H9 (cell line): Measurements from ENCODE around the gene EFNA5. TPM values are rescaled to one million over a fixed set of nuclear protein-coding genes. Genes with fewer than 3 reads are reported as not detected.

Experiments
- DNase-seq: peaks from one replicate; pipeline ENCODE4 v3.0.0-alpha.2; 2017
- H2AFZ ChIP-seq: one replicate; pipeline ENCODE4 v1.6.1; 2013; ENCODE audit warnings: mild to moderate bottlenecking, low read length, control low read depth, moderate library complexity
- H2AK5ac ChIP-seq: 2 replicates; pipeline ENCODE4 v1.6.1; 2013; ENCODE audit warnings: low read length, control low read depth, mixed read lengths; ENCODE audit not compliant: insufficient read length
- H2BK120ac ChIP-seq: one replicate; pipeline ENCODE4 v1.6.1; 2013; ENCODE audit warnings: low read depth, mild to moderate bottlenecking, low read length, control low read depth, inconsistent platforms; ENCODE audit not compliant: poor library complexity, severe bottlenecking
- H2BK12ac ChIP-seq: 2 replicates; pipeline ENCODE4 v1.6.1; 2013; ENCODE audit warnings: low read length, control low read depth, mixed read lengths, low read depth; ENCODE audit not compliant: insufficient read length
- H2BK15ac ChIP-seq: 2 replicates; pipeline ENCODE4 v1.6.1; 2013; ENCODE audit warnings: low read depth, low read length, control low read depth
- H2BK20ac ChIP-seq: one replicate; pipeline ENCODE4 v1.6.1; 2013; ENCODE audit warnings: low read depth, mild to moderate bottlenecking, low read length, control low read depth, inconsistent platforms; ENCODE audit not compliant: poor library complexity, severe bottlenecking
- H2BK5ac ChIP-seq: 2 replicates; pipeline ENCODE4 v1.6.1; 2013; ENCODE audit warnings: low read length, control low read depth, mixed read lengths; ENCODE audit not compliant: insufficient read length
- H3K14ac ChIP-seq: 2 replicates; pipeline ENCODE4 v1.6.1; 2013; ENCODE audit warnings: low read length, control low read depth; ENCODE audit not compliant: insufficient read depth
- H3K18ac ChIP-seq: 2 replicates; pipeline ENCODE4 v1.6.1; 2013; ENCODE audit warnings: low read depth, mild to moderate bottlenecking, mixed read lengths, low read length, control low read depth; ENCODE audit not compliant: insufficient read length
- H3K23ac ChIP-seq: 2 replicates; pipeline ENCODE4 v1.6.1; 2013; ENCODE audit warnings: low read length, control low read depth, mixed read lengths, low read depth; ENCODE audit not compliant: insufficient read length
- H3K23me2 ChIP-seq: 2 replicates; pipeline ENCODE4 v1.6.1; 2013; ENCODE audit warnings: low read depth, mild to moderate bottlenecking, mixed read lengths, low read length, control low read depth; ENCODE audit not compliant: insufficient read length, poor library complexity, severe bottlenecking
- H3K27ac ChIP-seq: 2 replicates; pipeline ENCODE4 v1.5.1; 2013; ENCODE audit warnings: low read length, control low read depth, mixed read lengths, low read depth; ENCODE audit not compliant: insufficient read length
- H3K27me3 ChIP-seq: 2 replicates; pipeline ENCODE4 v1.6.1; 2013; ENCODE audit warnings: low read length, control low read depth, inconsistent platforms; ENCODE audit not compliant: insufficient read depth
- H3K4ac ChIP-seq: 2 replicates; pipeline ENCODE4 v1.6.1; 2013; ENCODE audit warnings: low read depth, mild to moderate bottlenecking, control low read depth, inconsistent platforms, low read length, moderate library complexity
- H3K4me1 ChIP-seq: 2 replicates; pipeline ENCODE4 v1.6.1; 2013; ENCODE audit warnings: low read length, control low read depth, inconsistent platforms; ENCODE audit not compliant: insufficient read depth
- H3K4me2 ChIP-seq: 2 replicates; pipeline ENCODE4 v1.6.1; 2013; ENCODE audit warnings: low read length, control low read depth, mixed read lengths; ENCODE audit not compliant: insufficient read length, insufficient read depth
- H3K56ac ChIP-seq: 2 replicates; pipeline ENCODE4 v1.6.1; 2013; ENCODE audit warnings: low read depth, mild to moderate bottlenecking, mixed read lengths, low read length, control low read depth; ENCODE audit not compliant: insufficient read length
- H3K79me1 ChIP-seq: 2 replicates; pipeline ENCODE4 v1.6.1; 2013; ENCODE audit warnings: low read depth, mild to moderate bottlenecking, moderate library complexity, low read length, control low read depth, inconsistent platforms; ENCODE audit not compliant: insufficient read depth, poor library complexity, severe bottlenecking
- H3K79me2 ChIP-seq: 2 replicates; pipeline ENCODE4 v1.6.1; 2013; ENCODE audit warnings: low read length, control low read depth, inconsistent platforms; ENCODE audit not compliant: insufficient read depth
- H3K9ac ChIP-seq: 2 replicates; pipeline ENCODE4 v1.6.1; 2013; ENCODE audit warnings: low read length, control low read depth, mixed read lengths; ENCODE audit not compliant: insufficient read length; ENCODE audit errors: extremely low read depth
- H3K9me3 ChIP-seq: one replicate; pipeline ENCODE4 v1.6.1; 2013; ENCODE audit warnings: low read depth, low read length, inconsistent platforms; ENCODE audit not compliant: control insufficient read depth
- H3T11ph ChIP-seq: one replicate; pipeline ENCODE4 v1.6.1; 2013; ENCODE audit warnings: mild to moderate bottlenecking, low read length, control low read depth, inconsistent platforms
- H4K20me1 ChIP-seq: one replicate; pipeline ENCODE4 v1.6.1; 2013; ENCODE audit not compliant: control insufficient read depth, insufficient read length, insufficient read depth
- H4K5ac ChIP-seq: 2 replicates; pipeline ENCODE4 v1.6.1; 2013; ENCODE audit warnings: low read depth, mild to moderate bottlenecking, mixed read lengths, low read length, control low read depth; ENCODE audit not compliant: insufficient read length
- H4K8ac ChIP-seq: replicated peaks from 2 replicates; pipeline ENCODE4 v1.6.1; 2013; ENCODE audit warnings: low read length, control low read depth, mixed read lengths, low read depth; ENCODE audit not compliant: insufficient read length
- H4K91ac ChIP-seq: 2 replicates; pipeline ENCODE4 v1.6.1; 2013; ENCODE audit warnings: low read depth, mild to moderate bottlenecking, moderate library complexity, mixed read lengths, low read length, control low read depth; ENCODE audit not compliant: insufficient read length
- H3K27ac Mint-ChIP-seq, 3 experiments: 2 replicates in 2 of 3; 3 replicates in 1 of 3; pipeline ENCODE4 v1.8.0; 2020 to 2021; ENCODE audit warnings: mixed read lengths in 3 of 3, mild to moderate bottlenecking in 1 of 3, moderate library complexity in 1 of 3
- H3K27me3 Mint-ChIP-seq: 2 replicates; pipeline ENCODE4 v1.8.0; 2021; ENCODE audit warnings: low read depth, mild to moderate bottlenecking, moderate library complexity, mixed read lengths
- H3K36me3 Mint-ChIP-seq, 3 experiments: 2 replicates in 2 of 3; 3 replicates in 1 of 3; pipeline ENCODE4 v1.8.0; 2020 to 2021; ENCODE audit warnings: low read depth in 3 of 3, mixed read lengths in 3 of 3; ENCODE audit not compliant: insufficient read depth in 1 of 3
- H3K4me1 Mint-ChIP-seq, 2 experiments: 2 replicates each; pipeline ENCODE4 v1.8.0; 2020; ENCODE audit warnings: mixed read lengths in 2 of 2
- H3K4me3 Mint-ChIP-seq, 2 experiments: 2 replicates in 1 of 2; 3 replicates in 1 of 2; pipeline ENCODE4 v1.8.0; 2020 to 2021; ENCODE audit warnings: mild to moderate bottlenecking in 2 of 2, mixed read lengths in 2 of 2, moderate library complexity in 1 of 2
- H3K9me3 Mint-ChIP-seq, 2 experiments: 2 replicates in 1 of 2; 3 replicates in 1 of 2; pipeline ENCODE4 v1.8.0; 2020; ENCODE audit warnings: mild to moderate bottlenecking in 2 of 2, mixed read lengths in 2 of 2, moderate library complexity in 1 of 2
- CTCF ChIP-seq: fragments of 200-600 bp; sonication (generic); conservative IDR thresholded peaks from 3 replicates; pipeline ENCODE4 v1.8.0; 2021; ENCODE audit warnings: antibody characterized with exemption, mild to moderate bottlenecking
- whole genome bisulfite sequencing: extraction: QIAGEN DNeasy Blood & Tissue Kit; methylation state at CpG from one replicate; pipeline ENCODE4 v1.1.7; 2013; ENCODE audit warnings: missing lambda C conversion rate, low lambda C conversion rate, mixed read lengths; ENCODE audit not compliant: insufficient read length; ENCODE audit errors: extremely low coverage; 5-methylcytosine and 5-hydroxymethylcytosine counted together
- long read RNA-seq: library from polyadenylated mRNA; unstranded; transcript quantifications from one replicate; pipeline ENCODE4 v2.0.0, GENCODE V29; 2020
- total RNA-seq: library from RNA; stranded (reverse); gene quantifications from 2 replicates; pipeline ENCODE4 v1.2.1, GENCODE V29; 2021

The EFNA5 gene
- total RNA-seq: 19.0 and 20.4 TPM in 2 replicates
- long read RNA-seq, partial matches to known transcripts: 0 of 6 reads
- long read RNA-seq, other reads (novel, unspliced or antisense): 6 of 6 reads

GRCh38 chr5:107670932-107671741 lies at the start of gene EFNA5:
Gene EFNA5, minus strand, starts transcription at chr5:107670937.
- peak within 1 kb of the TSS; percentile 86 for H3K4me2 ChIP-seq
- peak within 1 kb of the TSS; percentile 76 to 98 (median 92); a peak in 6 of 7 replicates for H3K27ac Mint-ChIP-seq
- peaks cover 2% of the 10 kb centered on the region; the same call in 1 of the 2 replicates for H3K27me3 ChIP-seq
- no peaks in the 10 kb centered on the region; a peak in 1 of 5 replicates for H3K9me3 Mint-ChIP-seq
- peak within 1 kb of the TSS; percentile 29 for H2BK12ac ChIP-seq
- H3K4me1 ChIP-seq: peaks cover 2% of the 10 kb centered on the region; the same call in 1 of the 2 replicates
- no peak within 1 kb of the TSS for H2BK120ac ChIP-seq
- H3K27me3 Mint-ChIP-seq: peaks cover 13% of the 10 kb centered on the region
- H2BK20ac ChIP-seq: no peak within 1 kb of the TSS
- H3K9me3 ChIP-seq: no peaks in the 10 kb centered on the region
- H2BK5ac ChIP-seq: no peak within 1 kb of the TSS
- peak within 1 kb of the TSS; percentile 82 for H3K18ac ChIP-seq
- H3K36me3 Mint-ChIP-seq: no peaks in the 10 kb centered on the region
- H3K4ac ChIP-seq: no peak within 1 kb of the TSS
- no peak within 1 kb of the TSS for H3T11ph ChIP-seq
- no peak within 1 kb of the TSS for H4K91ac ChIP-seq
- H2AK5ac ChIP-seq: no peak within 1 kb of the TSS
- peak within 1 kb of the TSS; percentile 95 for H3K14ac ChIP-seq
- no peak within 1 kb of the TSS for H4K8ac ChIP-seq
- no peak within 1 kb of the TSS for H3K27ac ChIP-seq
- DNase-seq: peak; percentile 66
- peak within 1 kb of the TSS; percentile 25; the same call in 1 of the 2 replicates for H2BK15ac ChIP-seq
- no peaks in the 10 kb centered on the region for H4K20me1 ChIP-seq
- H3K79me1 ChIP-seq: no peaks in the 10 kb centered on the region
- no peak for TF ChIP-seq CTCF
- peaks cover 43% of the 10 kb centered on the region for H3K23me2 ChIP-seq
- no peak within 1 kb of the TSS for H3K56ac ChIP-seq
- peak within 1 kb of the TSS; percentile 19 for H2AFZ ChIP-seq
- no peaks in the 10 kb centered on the region for H3K79me2 ChIP-seq
- H3K9ac ChIP-seq: peak within 1 kb of the TSS; percentile 71
- H4K5ac ChIP-seq: no peak within 1 kb of the TSS
- WGBS: no CpG with 5 or more reads among the region's 84 CpGs
- H3K4me1 Mint-ChIP-seq: peaks cover 35 to 41% of the 10 kb centered on the region in 2 experiments
- H3K4me3 Mint-ChIP-seq: peak within 1 kb of the TSS; percentile 90 to 94
- no peak within 1 kb of the TSS for H3K23ac ChIP-seq
